C4-2B (cell line): ENCODE measurements around the gene ARVCF.
"Not testable (repeated sequence)": the region's sequence is repeated elsewhere in the genome, so short reads cannot be mapped to it uniquely, and the experiment has no call there.

ENCODE experiments used
- H3K27ac ChIP-seq: fragments of 450-650 bp; 2 replicates; pipeline ENCODE4 v1.5.1; 2017
- CTCF ChIP-seq: fragments of 450-650 bp; conservative IDR thresholded peaks from 2 replicates; pipeline ENCODE4 v1.5.1; 2017; ENCODE audit warnings: mild to moderate bottlenecking
- ZFX ChIP-seq: fragments of 450-650 bp; IDR thresholded peaks from 2 replicates; pipeline ENCODE4 v1.6.1; 2017

The ARVCF gene

GRCh38 chr22:19932367-19933206, 84.0 kb downstream of the ARVCF start:
- H3K27ac ChIP-seq, result no peak overlapping the region

GRCh38 chr22:19931514-19931913, 85.1 kb downstream of the ARVCF start:
- no peak overlapping the region for H3K27ac ChIP-seq

More at GRCh38 chr22:19932367-19933206, 84.0 kb downstream of the ARVCF start:
- TF ChIP-seq ZFX (no peak), CTCF (no peak)

GRCh38 chr22:19930551-19931486, 85.8 kb downstream of the ARVCF start:
- TF ChIP-seq CTCF (no peak), ZFX (no peak)
- H3K27ac ChIP-seq, result no peak overlapping the region

More at GRCh38 chr22:19931514-19931913, 85.1 kb downstream of the ARVCF start:
- no peak for TF ChIP-seq ZFX
- TF ChIP-seq CTCF, result no peak

GRCh38 chr22:19929586-19930550, 86.8 kb downstream of the ARVCF start:
- no peak overlapping the region for H3K27ac ChIP-seq
- TF ChIP-seq ZFX, result no peak
- no peak for TF ChIP-seq CTCF

GRCh38 chr22:19928207-19928606, 88.4 kb downstream of the ARVCF start:
- no peak for TF ChIP-seq CTCF
- no peak for TF ChIP-seq ZFX
- H3K27ac ChIP-seq, result no peak overlapping the region

- TF ChIP-seq ZFX (no peak), CTCF (no peak)
- no peak overlapping the region for H3K27ac ChIP-seq
These were observed 88.9 kb downstream of the ARVCF start for GRCh38 chr22:19927696-19928095.

GRCh38 chr22:19926028-19926427, 90.6 kb downstream of the ARVCF start:
- not testable (repeated sequence) for H3K27ac ChIP-seq
